ENCODE results near the gene ARMH3. TPM values are rescaled to one million over a fixed set of nuclear protein-coding genes. Genes with fewer than 3 reads are reported as not detected.

Gene ARMH3
- total and polyA plus RNA-seq, 4 donors = 14.0 to 25.1 (median 20.8) TPM

DNA sequence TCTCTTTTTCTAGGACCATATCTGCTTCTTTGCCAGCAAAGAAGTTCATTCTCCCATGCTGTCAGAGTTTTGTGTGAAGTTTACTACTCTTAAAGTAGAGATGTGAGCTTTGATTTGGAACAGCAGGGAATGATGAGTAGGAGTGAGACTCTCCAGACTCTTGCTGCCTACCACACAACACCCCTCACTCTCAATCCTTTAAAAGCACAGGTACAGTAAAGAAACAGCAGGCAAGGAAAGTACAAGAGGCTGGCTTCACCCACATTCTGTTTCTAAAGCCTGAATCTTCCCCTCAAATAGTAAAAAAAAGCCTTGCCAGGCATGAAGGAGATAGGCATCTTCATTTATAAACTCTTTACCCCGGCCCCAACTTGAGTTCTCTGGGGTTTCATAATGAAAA, 97.3 kb downstream of the ARMH3 start:
- Histone ChIP-seq H3K27me3 (ENCODE audit: control insufficient read depth, insufficient read depth, low read length) (no peaks in the 10 kb centered on the region), H3K9me3 (ENCODE audit: control insufficient read depth, insufficient read depth, low read length) (no peaks in the 10 kb centered on the region), H3K4me3 (ENCODE audit: low read depth, low read length) (no peak overlapping the region), H3K27ac (ENCODE audit: low read depth, low read length) (no peak overlapping the region), H3K4me1 (ENCODE audit: control insufficient read depth, insufficient read depth, low read length) (peaks cover 9% of the 10 kb centered on the region), H3K36me3 (ENCODE audit: control insufficient read depth, insufficient read depth, low read length) (peaks cover 3% of the 10 kb centered on the region)
- no CpG with 5 or more reads among the region's 1 CpG for WGBS (ENCODE audit: insufficient coverage)
- no peak for DNase-seq (ENCODE audit: low read depth in 4 of 6, low spot score in 6 of 6)

DNA sequence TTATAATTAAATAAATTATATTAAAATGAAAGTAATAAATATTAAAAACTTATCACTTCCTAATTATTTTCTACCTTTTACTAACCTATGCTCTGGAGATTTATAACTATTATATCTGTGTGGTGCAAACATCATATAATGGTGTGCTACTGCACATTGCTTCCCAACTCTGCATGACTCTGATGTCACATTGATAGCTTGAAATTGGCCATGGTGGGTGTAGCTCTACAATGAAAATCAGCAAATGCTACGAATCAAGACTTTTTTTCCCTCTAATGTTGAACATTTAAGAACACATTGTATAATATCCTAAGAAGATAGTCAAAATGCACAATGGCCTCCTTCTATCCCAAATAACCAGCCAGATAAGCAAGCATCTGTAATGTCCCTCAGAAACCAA, 99.1 kb downstream of the ARMH3 start:
- no peak for DNase-seq (ENCODE audit: low read depth in 4 of 6, low spot score in 6 of 6)
- Histone ChIP-seq H3K27me3 (ENCODE audit: control insufficient read depth, insufficient read depth, low read length) (no peaks in the 10 kb centered on the region), H3K36me3 (ENCODE audit: control insufficient read depth, insufficient read depth, low read length) (peaks cover 7% of the 10 kb centered on the region), H3K4me3 (ENCODE audit: low read depth, low read length) (no peak overlapping the region), H3K4me1 (ENCODE audit: control insufficient read depth, insufficient read depth, low read length) (peaks cover 9% of the 10 kb centered on the region), H3K9me3 (ENCODE audit: control insufficient read depth, insufficient read depth, low read length) (no peaks in the 10 kb centered on the region), H3K27ac (ENCODE audit: low read depth, low read length) (no peak overlapping the region)
- no CpG with 5 or more reads among the region's 1 CpG for WGBS (ENCODE audit: insufficient coverage)

DNA sequence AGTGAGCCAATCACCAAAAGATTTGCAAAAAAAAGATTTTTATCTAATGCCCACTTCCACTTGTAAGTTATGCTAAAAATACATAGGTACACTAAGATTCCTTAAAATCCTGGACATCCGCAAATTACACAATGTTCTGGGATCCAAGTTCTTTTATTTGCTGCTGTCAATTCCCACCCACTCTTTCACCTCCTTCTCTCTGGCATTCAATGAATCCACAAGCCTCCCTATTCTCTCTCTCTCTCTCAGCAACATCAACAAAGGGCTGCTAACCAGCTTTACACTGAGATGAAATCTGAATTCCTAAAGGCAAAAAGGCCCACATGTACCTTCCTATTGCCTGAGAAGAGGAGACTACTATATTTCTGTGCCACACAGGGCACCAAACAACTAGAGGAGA, 99.9 kb downstream of the ARMH3 start:
- Histone ChIP-seq H3K27me3 (ENCODE audit: control insufficient read depth, insufficient read depth, low read length) (no peaks in the 10 kb centered on the region), H3K36me3 (ENCODE audit: control insufficient read depth, insufficient read depth, low read length) (peaks cover 10% of the 10 kb centered on the region), H3K9me3 (ENCODE audit: control insufficient read depth, insufficient read depth, low read length) (no peaks in the 10 kb centered on the region), H3K27ac (ENCODE audit: low read depth, low read length) (no peak overlapping the region), H3K4me3 (ENCODE audit: low read depth, low read length) (no peak overlapping the region), H3K4me1 (ENCODE audit: control insufficient read depth, insufficient read depth, low read length) (peaks cover 9% of the 10 kb centered on the region)
- DNase-seq (ENCODE audit: low read depth in 4 of 6, low spot score in 6 of 6) = no peak
- WGBS (ENCODE audit: insufficient coverage) = 38% methylated on average over 1 of the region's 1 CpG

DNA sequence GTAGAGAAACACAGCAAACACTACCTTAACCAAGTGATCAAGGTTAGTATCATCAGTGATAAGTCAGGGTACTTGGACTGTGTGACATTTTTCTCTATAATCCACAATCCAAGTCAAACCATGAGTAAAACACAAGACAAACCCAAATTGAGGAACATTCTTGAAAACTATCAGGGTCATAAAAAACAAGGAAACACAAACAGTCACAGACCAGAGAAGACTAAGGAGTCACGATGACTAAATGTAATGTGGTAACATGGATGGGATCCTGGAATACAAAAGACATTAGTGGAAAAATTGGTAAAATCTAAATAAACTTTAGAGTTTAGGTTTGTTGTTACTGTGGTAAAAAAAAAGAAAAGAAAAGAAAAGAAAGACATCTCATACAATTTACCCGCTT, 103.8 kb downstream of the ARMH3 start:
- peaks cover 10% of the 10 kb centered on the region for H3K36me3 ChIP-seq (ENCODE audit: control insufficient read depth, insufficient read depth, low read length)
- H3K27ac ChIP-seq (ENCODE audit: low read depth, low read length) = no peak overlapping the region
- WGBS (ENCODE audit: insufficient coverage) = no CpG with 5 or more reads among the region's 2 CpGs
- peaks cover 3% of the 10 kb centered on the region for H3K9me3 ChIP-seq (ENCODE audit: control insufficient read depth, insufficient read depth, low read length)
- DNase-seq (ENCODE audit: low read depth in 4 of 6, low spot score in 6 of 6) = no peak
- no peaks in the 10 kb centered on the region for H3K4me1 ChIP-seq (ENCODE audit: control insufficient read depth, insufficient read depth, low read length)
- no peaks in the 10 kb centered on the region for H3K27me3 ChIP-seq (ENCODE audit: control insufficient read depth, insufficient read depth, low read length)
- no peak overlapping the region for H3K4me3 ChIP-seq (ENCODE audit: low read depth, low read length)

DNA sequence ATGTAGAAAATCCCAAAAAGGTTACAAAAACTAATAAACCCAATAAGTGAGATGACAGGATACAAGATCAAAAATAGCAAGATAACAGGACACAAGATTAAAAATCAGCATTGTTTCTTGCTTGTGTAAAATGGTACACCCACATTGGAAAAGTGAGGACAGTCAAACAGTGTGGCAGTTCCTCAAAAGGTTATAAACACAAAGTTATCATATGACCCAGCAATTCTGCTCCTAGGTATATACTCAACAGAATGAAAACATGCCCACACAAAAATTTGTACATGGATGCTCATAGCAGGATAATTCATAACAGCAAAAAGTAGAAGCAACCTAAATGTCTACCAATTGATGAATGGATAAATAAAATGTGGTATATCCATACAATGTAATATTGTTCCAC, 105.8 kb downstream of the ARMH3 start:
- Histone ChIP-seq H3K27me3 (ENCODE audit: control insufficient read depth, insufficient read depth, low read length) (no peaks in the 10 kb centered on the region), H3K9me3 (ENCODE audit: control insufficient read depth, insufficient read depth, low read length) (peaks cover 3% of the 10 kb centered on the region), H3K36me3 (ENCODE audit: control insufficient read depth, insufficient read depth, low read length) (peaks cover 10% of the 10 kb centered on the region), H3K27ac (ENCODE audit: low read depth, low read length) (no peak overlapping the region), H3K4me3 (ENCODE audit: low read depth, low read length) (no peak overlapping the region), H3K4me1 (ENCODE audit: control insufficient read depth, insufficient read depth, low read length) (no peaks in the 10 kb centered on the region)
- no peak for DNase-seq (ENCODE audit: low read depth in 4 of 6, low spot score in 6 of 6)

DNA sequence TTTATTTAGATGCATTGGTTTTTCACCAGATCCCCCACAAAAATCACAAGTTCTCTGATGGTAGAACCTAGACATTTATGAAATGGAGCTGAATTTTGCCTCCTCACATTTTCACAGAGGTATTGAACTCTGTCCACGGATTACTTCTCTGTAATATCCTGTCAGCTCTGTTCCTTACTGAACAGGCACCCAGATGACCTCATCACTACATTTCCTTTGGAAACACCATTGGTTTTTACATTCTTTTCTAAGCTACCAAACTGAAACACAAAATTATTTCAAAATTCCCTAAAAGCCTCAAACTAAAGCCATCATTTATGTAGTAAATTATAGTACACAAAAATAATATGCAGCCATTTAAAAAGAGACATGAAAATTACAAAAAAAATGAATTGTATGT, 114.1 kb downstream of the ARMH3 start:
- WGBS (ENCODE audit: insufficient coverage) = no CpG with 5 or more reads among the region's 1 CpG
- no peaks in the 10 kb centered on the region for H3K27me3 ChIP-seq (ENCODE audit: control insufficient read depth, insufficient read depth, low read length)
- no peaks in the 10 kb centered on the region for H3K9me3 ChIP-seq (ENCODE audit: control insufficient read depth, insufficient read depth, low read length)
- no peak for DNase-seq (ENCODE audit: low read depth in 4 of 6, low spot score in 6 of 6)
- H3K36me3 ChIP-seq (ENCODE audit: control insufficient read depth, insufficient read depth, low read length) = peaks cover 2% of the 10 kb centered on the region
- no peak overlapping the region for H3K27ac ChIP-seq (ENCODE audit: low read depth, low read length)
- no peaks in the 10 kb centered on the region for H3K4me1 ChIP-seq (ENCODE audit: control insufficient read depth, insufficient read depth, low read length)
- H3K4me3 ChIP-seq (ENCODE audit: low read depth, low read length) = no peak overlapping the region

DNA sequence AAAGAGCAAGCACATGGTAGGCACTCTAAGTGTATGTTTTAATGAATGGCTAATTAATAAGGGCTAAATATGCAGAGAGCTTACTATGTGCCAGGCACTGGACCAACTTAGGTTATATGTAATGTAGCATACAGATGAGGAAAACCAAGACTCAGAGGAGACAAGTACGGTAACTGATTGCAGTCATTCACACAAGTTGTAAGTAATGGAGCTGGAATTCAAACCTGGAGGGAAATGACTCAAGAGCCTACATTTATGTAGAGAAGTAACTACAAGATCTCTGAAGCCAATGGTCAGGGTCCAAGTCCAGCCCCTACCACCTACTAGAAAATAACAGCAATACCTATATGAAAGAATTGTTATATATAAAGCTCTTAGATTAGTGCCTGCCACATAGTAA, 115.1 kb downstream of the ARMH3 start:
- DNase-seq (ENCODE audit: low read depth in 4 of 6, low spot score in 6 of 6) = no peak
- H3K36me3 ChIP-seq (ENCODE audit: control insufficient read depth, insufficient read depth, low read length) = peaks cover 2% of the 10 kb centered on the region
- no peaks in the 10 kb centered on the region for H3K4me1 ChIP-seq (ENCODE audit: control insufficient read depth, insufficient read depth, low read length)
- H3K4me3 ChIP-seq (ENCODE audit: low read depth, low read length) = no peak overlapping the region
- H3K27ac ChIP-seq (ENCODE audit: low read depth, low read length) = no peak overlapping the region
- no peaks in the 10 kb centered on the region for H3K27me3 ChIP-seq (ENCODE audit: control insufficient read depth, insufficient read depth, low read length)
- 100% methylated on average over 1 of the region's 1 CpG for WGBS (ENCODE audit: insufficient coverage)
- H3K9me3 ChIP-seq (ENCODE audit: control insufficient read depth, insufficient read depth, low read length) = no peaks in the 10 kb centered on the region

DNA sequence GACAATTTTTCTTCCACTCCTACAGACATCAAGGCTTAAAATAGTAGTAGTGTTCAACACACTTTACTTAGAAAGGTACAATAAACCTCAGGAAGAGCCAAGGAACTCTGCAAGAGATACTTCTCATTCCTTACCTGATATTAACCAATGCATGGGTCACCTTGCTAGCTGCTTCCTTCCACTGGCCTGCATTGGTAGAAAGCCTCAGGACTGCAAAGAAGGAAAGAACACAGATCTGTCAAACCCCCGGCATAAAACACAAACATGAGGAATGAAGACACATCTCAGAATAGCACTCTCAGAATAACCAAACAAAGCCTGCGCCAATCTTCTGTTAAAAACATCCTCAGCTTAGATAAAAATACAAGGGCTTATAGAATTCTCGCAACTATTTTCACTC, 116.2 kb downstream of the ARMH3 start:
- WGBS (ENCODE audit: insufficient coverage) = 71% methylated on average over 3 of the region's 3 CpGs
- H3K36me3 ChIP-seq (ENCODE audit: control insufficient read depth, insufficient read depth, low read length) = peaks cover 2% of the 10 kb centered on the region
- H3K4me3 ChIP-seq (ENCODE audit: low read depth, low read length) = no peak overlapping the region
- H3K9me3 ChIP-seq (ENCODE audit: control insufficient read depth, insufficient read depth, low read length) = no peaks in the 10 kb centered on the region
- peak in 1 of 6 donors; percentile 46 for DNase-seq (ENCODE audit: low read depth in 4 of 6, low spot score in 6 of 6)
- no peaks in the 10 kb centered on the region for H3K27me3 ChIP-seq (ENCODE audit: control insufficient read depth, insufficient read depth, low read length)
- no peak overlapping the region for H3K27ac ChIP-seq (ENCODE audit: low read depth, low read length)
- no peaks in the 10 kb centered on the region for H3K4me1 ChIP-seq (ENCODE audit: control insufficient read depth, insufficient read depth, low read length)

DNA sequence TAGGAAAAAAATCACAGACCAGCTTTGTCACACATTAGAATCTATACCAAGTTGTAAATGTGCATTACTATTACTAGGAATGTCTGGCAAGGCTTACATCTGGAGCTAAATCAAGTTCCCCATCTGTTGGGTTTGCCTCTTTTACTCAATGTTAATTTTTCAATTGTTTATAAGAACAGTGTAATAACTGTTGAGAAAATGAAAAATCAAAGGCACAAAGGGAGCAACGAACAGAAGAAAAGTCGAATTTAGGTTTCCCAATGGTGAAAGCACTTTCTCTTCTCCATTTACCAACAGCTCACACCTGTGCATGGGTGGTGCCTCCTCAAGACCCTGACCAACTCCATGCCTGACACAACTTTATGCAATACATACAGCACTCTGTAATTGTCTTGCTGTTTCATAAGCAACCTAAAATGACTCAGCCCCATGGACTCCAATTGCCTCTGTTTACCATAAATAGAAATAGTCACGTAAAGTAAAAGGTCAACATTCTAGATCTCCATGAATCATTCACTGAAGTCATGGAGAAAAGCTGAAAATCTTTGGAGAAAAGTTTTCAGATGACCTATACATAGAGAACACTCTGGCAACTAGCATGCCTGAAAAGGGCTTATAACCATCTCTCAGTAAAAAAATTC, 116.8 kb downstream of the ARMH3 start:
- 84% methylated on average over 2 of the region's 3 CpGs for WGBS (ENCODE audit: insufficient coverage)
- H3K9me3 ChIP-seq (ENCODE audit: control insufficient read depth, insufficient read depth, low read length) = no peaks in the 10 kb centered on the region
- no peak overlapping the region for H3K27ac ChIP-seq (ENCODE audit: low read depth, low read length)
- H3K36me3 ChIP-seq (ENCODE audit: control insufficient read depth, insufficient read depth, low read length) = peaks cover 2% of the 10 kb centered on the region
- H3K4me3 ChIP-seq (ENCODE audit: low read depth, low read length) = no peak overlapping the region
- DNase-seq (ENCODE audit: low read depth in 4 of 6, low spot score in 6 of 6) = peak in 1 of 6 donors; percentile 39
- no peaks in the 10 kb centered on the region for H3K27me3 ChIP-seq (ENCODE audit: control insufficient read depth, insufficient read depth, low read length)
- H3K4me1 ChIP-seq (ENCODE audit: control insufficient read depth, insufficient read depth, low read length) = no peaks in the 10 kb centered on the region

DNA sequence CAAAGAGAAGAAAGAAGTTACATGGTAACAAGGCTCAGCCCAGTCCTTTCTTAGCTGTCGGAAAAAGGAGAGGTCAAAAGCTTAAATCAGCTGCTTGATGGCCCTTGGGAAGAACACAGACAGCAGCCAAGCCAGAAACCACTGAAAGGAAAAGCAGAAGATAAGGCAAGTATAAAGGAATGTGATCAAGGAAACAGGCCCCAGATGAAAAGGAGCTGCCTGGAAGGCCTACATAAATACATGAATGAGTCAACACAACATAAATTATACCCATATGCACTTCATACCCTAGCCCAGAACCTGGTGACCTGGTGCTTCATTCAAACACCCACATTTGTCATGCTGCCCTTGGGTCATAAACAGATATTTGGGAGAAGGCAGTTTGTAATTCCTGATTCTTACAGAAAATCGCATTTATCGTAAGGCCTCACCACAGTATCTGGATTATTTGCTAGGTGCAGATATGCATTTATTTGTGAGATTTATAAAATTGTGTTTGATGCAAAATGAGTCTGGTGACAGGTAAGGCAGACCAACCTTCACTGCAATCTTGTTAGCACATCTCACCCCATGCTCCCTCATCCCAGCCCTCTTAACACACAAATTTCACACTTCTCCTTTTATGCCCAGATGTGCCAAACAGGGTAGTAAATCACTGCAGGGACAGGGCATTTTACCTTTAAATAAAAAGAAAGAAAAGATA, 117.5 kb downstream of the ARMH3 start:
- Histone ChIP-seq H3K4me3 (ENCODE audit: low read depth, low read length) (no peak overlapping the region), H3K27me3 (ENCODE audit: control insufficient read depth, insufficient read depth, low read length) (no peaks in the 10 kb centered on the region), H3K27ac (ENCODE audit: low read depth, low read length) (no peak overlapping the region), H3K36me3 (ENCODE audit: control insufficient read depth, insufficient read depth, low read length) (peaks cover 2% of the 10 kb centered on the region), H3K9me3 (ENCODE audit: control insufficient read depth, insufficient read depth, low read length) (no peaks in the 10 kb centered on the region), H3K4me1 (ENCODE audit: control insufficient read depth, insufficient read depth, low read length) (no peaks in the 10 kb centered on the region)
- no peak for DNase-seq (ENCODE audit: low read depth in 4 of 6, low spot score in 6 of 6)
- 43% methylated on average over 1 of the region's 3 CpGs for WGBS (ENCODE audit: insufficient coverage)
